GM10266 (cell line): ENCODE results near the gene LRRC58.
A peak's percentile ranks its signal among the peaks of the same experiment; 100 is the strongest.
"Not testable (repeated sequence)": the region's sequence is repeated elsewhere in the genome, so short reads cannot be mapped to it uniquely, and the experiment has no call there.

Experiments
- DNase-seq: peaks from one replicate; pipeline ENCODE4 v3.0.0; 2012; ENCODE audit errors: extremely low spot score
- TF ChIP-seq, protein P1 (sequence below): IDR thresholded peaks from 2 replicates; pipeline ENCODE4 v1.5.1; 2012; ENCODE audit warnings: mild to moderate bottlenecking, low read depth; ENCODE audit not compliant: control insufficient read depth, insufficient read depth; ENCODE audit errors: missing control alignments

Gene LRRC58

DNA sequence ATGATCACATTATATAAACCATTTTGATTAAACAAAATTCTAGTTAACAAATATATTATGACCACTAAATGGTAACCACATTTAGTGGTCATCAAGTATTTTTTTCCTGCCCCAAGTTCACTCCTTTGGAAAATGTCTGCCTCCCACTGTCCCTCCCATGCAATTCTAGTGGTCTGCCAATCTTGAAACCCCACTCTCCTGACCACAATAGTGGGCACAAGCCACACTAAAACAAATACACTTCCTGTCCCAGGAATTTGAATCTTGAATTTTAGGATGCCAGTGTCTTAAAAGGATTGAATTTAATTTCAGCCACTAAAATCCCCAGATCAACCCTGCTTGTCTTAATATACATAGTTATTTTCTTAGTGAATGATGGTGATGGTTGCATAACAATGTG lies 50.2 kb downstream of the LRRC58 start:
- TF ChIP-seq, protein P1, sequence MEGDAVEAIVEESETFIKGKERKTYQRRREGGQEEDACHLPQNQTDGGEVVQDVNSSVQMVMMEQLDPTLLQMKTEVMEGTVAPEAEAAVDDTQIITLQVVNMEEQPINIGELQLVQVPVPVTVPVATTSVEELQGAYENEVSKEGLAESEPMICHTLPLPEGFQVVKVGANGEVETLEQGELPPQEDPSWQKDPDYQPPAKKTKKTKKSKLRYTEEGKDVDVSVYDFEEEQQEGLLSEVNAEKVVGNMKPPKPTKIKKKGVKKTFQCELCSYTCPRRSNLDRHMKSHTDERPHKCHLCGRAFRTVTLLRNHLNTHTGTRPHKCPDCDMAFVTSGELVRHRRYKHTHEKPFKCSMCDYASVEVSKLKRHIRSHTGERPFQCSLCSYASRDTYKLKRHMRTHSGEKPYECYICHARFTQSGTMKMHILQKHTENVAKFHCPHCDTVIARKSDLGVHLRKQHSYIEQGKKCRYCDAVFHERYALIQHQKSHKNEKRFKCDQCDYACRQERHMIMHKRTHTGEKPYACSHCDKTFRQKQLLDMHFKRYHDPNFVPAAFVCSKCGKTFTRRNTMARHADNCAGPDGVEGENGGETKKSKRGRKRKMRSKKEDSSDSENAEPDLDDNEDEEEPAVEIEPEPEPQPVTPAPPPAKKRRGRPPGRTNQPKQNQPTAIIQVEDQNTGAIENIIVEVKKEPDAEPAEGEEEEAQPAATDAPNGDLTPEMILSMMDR, result no peak
- no peak for DNase-seq

DNA sequence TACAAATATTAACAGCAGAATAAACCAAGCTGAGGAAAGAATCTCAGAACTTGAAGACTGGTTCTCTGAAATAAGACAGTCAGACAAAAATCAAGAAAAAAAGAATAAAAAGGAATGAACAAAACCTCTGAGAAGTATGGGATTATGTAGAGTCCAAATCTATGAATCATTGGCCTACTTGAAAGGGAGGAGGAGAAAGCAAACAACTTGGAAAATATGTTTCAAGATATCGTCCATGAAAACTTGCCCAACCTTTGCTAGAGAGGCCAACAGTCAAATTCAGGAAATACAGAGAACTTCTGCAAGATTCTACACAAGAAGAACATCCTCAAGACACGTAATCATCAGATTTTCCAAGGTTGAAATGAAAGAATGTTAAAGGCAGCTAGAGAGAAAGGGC lies 57.6 kb downstream of the LRRC58 start:
- DNase-seq, result not testable (repeated sequence)

DNA sequence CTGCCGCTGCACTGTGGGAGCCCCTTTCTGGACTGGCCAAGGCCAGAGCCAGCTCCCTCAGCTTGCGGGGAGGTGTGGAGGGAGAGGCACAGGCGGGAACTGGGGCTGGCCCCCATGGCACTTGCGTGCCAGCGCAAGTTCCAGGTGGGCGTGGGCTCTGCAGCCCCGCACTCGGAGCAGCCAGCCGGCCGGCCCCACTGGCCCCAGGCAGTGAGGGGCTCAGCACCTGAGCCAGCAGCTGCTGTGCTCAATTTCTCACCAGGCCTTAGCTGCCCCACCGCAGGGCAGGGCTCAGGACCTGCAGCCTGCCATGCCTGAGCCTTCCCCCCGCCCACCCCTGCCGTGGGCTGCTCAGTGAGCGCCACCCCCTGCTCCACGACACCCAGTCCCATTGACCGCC lies 59.5 kb downstream of the LRRC58 start:
- TF ChIP-seq, protein P1, result no peak
- no peak for DNase-seq

DNA sequence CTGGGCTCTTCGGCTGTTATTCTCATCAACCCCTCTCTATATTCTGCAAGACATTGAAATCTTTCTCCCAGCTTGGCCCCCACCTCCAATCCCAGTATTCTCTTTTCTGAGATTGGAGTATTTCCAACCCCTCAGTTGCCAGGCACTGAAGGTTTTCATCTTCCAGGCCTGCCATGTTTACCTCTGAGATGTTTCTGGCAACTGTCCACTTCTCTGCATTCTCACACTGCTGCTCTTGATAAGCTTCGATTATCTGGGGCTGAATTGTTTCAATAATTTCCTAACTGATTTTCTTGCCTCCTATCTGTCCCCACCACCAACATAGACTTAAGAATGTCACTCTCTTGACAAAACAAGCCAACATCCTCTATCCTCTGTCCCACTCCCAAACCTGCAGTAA lies 62.7 kb downstream of the LRRC58 start:
- DNase-seq, result no peak

DNA sequence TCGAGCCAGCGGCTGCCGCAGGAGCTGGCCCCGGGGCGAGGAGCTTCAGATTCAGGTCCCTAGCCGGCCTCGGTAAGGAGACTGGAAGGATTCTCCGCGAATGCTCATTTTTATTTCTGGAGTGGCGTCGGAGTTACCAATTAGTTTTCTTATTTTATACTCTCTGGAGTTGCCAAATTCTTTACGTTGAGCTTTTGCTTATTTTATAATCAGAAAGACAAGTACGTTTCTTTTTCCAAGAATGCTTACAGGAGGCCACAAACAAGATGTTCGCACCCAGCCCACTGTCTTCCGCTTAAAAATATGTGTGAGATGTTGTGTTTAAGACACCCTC lies 63.7 kb downstream of the LRRC58 start:
- TF ChIP-seq, protein P1, result no peak
- no peak for DNase-seq

More for the DNA sequence above, 62.7 kb downstream of the LRRC58 start:
- TF ChIP-seq, protein P1, result no peak

DNA sequence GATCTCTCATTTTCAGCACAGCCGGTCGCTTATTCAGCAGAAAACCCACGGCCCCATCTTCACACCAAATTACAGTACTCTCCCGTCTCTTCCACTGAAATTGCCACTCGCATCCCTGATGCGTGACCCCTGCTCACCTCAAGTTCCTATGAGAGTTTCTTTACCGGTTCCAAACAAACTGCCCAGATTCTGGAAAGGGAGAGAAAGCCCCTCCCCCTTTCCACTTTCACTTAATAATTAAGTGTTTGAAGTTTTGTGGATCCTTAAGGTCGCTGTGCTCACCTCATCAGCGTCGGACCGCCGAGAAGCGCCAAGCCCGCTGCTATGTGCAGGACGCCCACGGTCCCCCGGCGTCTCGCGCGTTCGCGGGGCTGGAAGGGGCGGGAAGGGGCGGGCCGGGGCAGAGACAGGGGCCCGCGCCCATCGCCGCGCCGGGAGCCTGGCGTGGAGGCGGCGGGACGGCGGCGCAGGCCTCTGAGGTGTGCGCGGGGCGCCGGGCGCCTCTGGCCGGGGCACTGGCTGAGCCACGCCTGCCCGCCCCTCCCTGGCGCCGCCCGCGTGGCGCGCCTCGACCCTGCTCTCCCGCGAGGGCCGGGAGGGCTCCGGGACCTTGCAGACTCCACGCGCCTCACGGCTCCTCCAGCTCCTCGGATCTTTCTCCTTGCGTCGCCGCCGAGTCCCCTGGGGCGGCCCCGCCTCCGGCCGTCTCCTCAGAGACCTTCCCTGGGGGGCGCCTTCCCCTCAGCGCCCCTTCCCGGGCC lies 64.2 kb downstream of the LRRC58 start, which contains the start of gene GPR156:
TSS of gene GPR156 (minus strand) at position 476 of the 761 bp plus-strand sequence. CDS start 41,124 bp downstream, outside the sequence.
- peak; percentile 70 for DNase-seq
- TF ChIP-seq, protein P1, result no peak

DNA sequence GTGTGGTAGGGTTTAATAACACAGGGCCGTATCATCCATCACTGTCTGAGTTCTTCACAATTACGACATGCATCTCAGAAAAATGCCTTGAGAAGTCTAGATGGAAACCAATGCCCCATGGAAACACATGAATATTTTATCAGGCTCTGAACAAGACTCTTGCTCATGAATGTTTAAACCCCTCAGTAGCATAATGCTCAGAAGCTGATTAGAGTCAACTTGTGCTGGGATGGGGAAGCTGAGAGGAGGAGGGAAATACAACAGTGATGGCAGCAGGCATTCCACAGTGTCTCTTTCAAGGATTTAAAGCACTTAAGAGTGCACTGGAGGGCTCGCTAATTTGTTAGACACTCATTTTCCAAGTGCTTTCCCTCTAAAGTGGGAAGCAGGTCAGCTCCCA lies 67.9 kb downstream of the LRRC58 start:
- TF ChIP-seq, protein P1, result no peak
- DNase-seq, result no peak
